Right ventricle myocardium superior (tissue), 1 donor: Measurements from ENCODE around the gene ENOSF1. TPM values are rescaled to one million over a fixed set of nuclear protein-coding genes. Genes with fewer than 3 reads are reported as not detected.

Source experiments
- total RNA-seq: library from RNA; stranded (reverse); fragmentation: NEBNext Ultra II Directional; extraction: Animal tissue kit (Norgen Biotek cat#: 25700); gene quantifications from one replicate; pipeline ENCODE4 v1.2.1, GENCODE V29; 2021
- donor health status: DM: no; HTN: yes; CAD: no; lungs with severe emphysema.

ENOSF1 gene
- total RNA-seq, 1 donor from 2014 or later: 20.9 TPM

Other genes starting within 250 kb of the ENOSF1 start
- 9.1 TPM for gene COLEC12, start 211.9 kb downstream of the ENOSF1 start, total RNA-seq
- gene CETN1, start 132.2 kb downstream of the ENOSF1 start, total RNA-seq: not detected
- 0.22 TPM for gene CLUL1, start 115.6 kb downstream of the ENOSF1 start, total RNA-seq
- 2.7 TPM for gene TYMS, start 55.0 kb downstream of the ENOSF1 start, total RNA-seq
- 21.8 TPM for gene YES1, start 99.6 kb upstream of the ENOSF1 start, total RNA-seq
- gene ADCYAP1, start 192.2 kb upstream of the ENOSF1 start, total RNA-seq: not detected